Colonic mucosa (tissue), 4 donors: ENCODE measurements around the gene KLB. TPM values are rescaled to one million over a fixed set of nuclear protein-coding genes. Genes with fewer than 3 reads are reported as not detected.

Source experiments
- DNase-seq: peaks from one replicate; pipeline ENCODE4 v3.0.0-alpha.2; 2020
- H3K27ac ChIP-seq: fragments of 200-600 bp; one replicate; pipeline ENCODE4 v1.8.0; 2021
- H3K27me3 ChIP-seq: fragments of 200-600 bp; one replicate; pipeline ENCODE4 v1.8.0; 2021
- H3K36me3 ChIP-seq: fragments of 200-600 bp; one replicate; pipeline ENCODE4 v1.8.0; 2021
- H3K4me1 ChIP-seq: fragments of 200-600 bp; one replicate; pipeline ENCODE4 v1.8.0; 2021; ENCODE audit warnings: mild to moderate bottlenecking
- H3K4me3 ChIP-seq: fragments of 200-600 bp; one replicate; pipeline ENCODE4 v1.8.0; 2021
- H3K9ac ChIP-seq, 2 donors: one replicate each; pipeline ENCODE4 v1.7.0; 2013; ENCODE audit warnings: control low read depth in 2 of 2, low read depth in 2 of 2, low read length in 2 of 2
- H3K9me3 ChIP-seq: fragments of 200-600 bp; one replicate; pipeline ENCODE4 v1.8.0; 2021
- CTCF ChIP-seq: fragments of 200-600 bp; IDR thresholded peaks from one replicate; pipeline ENCODE4 v1.8.0; 2022; ENCODE audit warnings: antibody characterized with exemption, mild to moderate bottlenecking
- intact Hi-C: fragments of 100-400 bp; cut with DNase I; formaldehyde crosslinking; loops from one replicate; pipeline ENCODE4 v1.14.1; 2022
- total RNA-seq, 2 donors: library from RNA; stranded (reverse); fragmentation: NEBNext Ultra II Directional in 1 of 2; extraction: Animal tissue kit (Norgen Biotek cat#: 25700) in 1 of 2; gene quantifications; one replicate each; pipeline ENCODE4 v1.2.1, GENCODE V29; 2021
- donor health status: healthy.
- donor health status: DM: no; HTN: no; CAD: no.
- donor health status: DM: no; HTN: no; CAD: no.

Gene KLB
- total RNA-seq, 2 donors from 2014 or later = 0.40 to 0.64 TPM

- H3K9ac ChIP-seq = no peak overlapping the region
- no peak overlapping the region for H3K4me3 ChIP-seq
- H3K4me1 ChIP-seq = no peaks in the 10 kb centered on the region
- no peak for TF ChIP-seq CTCF
- intact Hi-C loops = no loop called here
- no peaks in the 10 kb centered on the region for H3K9me3 ChIP-seq
- H3K36me3 ChIP-seq = no peaks in the 10 kb centered on the region
- H3K27me3 ChIP-seq = no peaks in the 10 kb centered on the region
- H3K27ac ChIP-seq = no peak overlapping the region
- DNase-seq = no peak
These were observed 65.7 kb downstream of the KLB start for GRCh38 chr4:39472396-39472795.

- no peak for DNase-seq
- Histone ChIP-seq H3K4me3 (no peak overlapping the region), H3K9ac (no peak overlapping the region), H3K27ac (no peak overlapping the region), H3K36me3 (no peaks in the 10 kb centered on the region), H3K9me3 (no peaks in the 10 kb centered on the region), H3K27me3 (no peaks in the 10 kb centered on the region), H3K4me1 (no peaks in the 10 kb centered on the region)
- intact Hi-C loops = no loop called here
- TF ChIP-seq CTCF = no peak
These were observed 69.6 kb downstream of the KLB start for GRCh38 chr4:39476187-39476895.

GRCh38 chr4:39480251-39480650 is 73.5 kb downstream of the KLB start:
- Histone ChIP-seq H3K27me3 (no peaks in the 10 kb centered on the region), H3K9ac (no peak overlapping the region), H3K4me3 (no peak overlapping the region), H3K36me3 (no peaks in the 10 kb centered on the region), H3K4me1 (no peaks in the 10 kb centered on the region), H3K9me3 (no peaks in the 10 kb centered on the region), H3K27ac (no peak overlapping the region)
- TF ChIP-seq CTCF = no peak
- no peak for DNase-seq
- intact Hi-C loops = no loop called here

GRCh38 chr4:39480902-39481695 is 74.4 kb downstream of the KLB start:
- Histone ChIP-seq H3K4me3 (no peak overlapping the region), H3K36me3 (no peaks in the 10 kb centered on the region), H3K9ac (no peak overlapping the region), H3K27ac (no peak overlapping the region), H3K9me3 (no peaks in the 10 kb centered on the region), H3K27me3 (no peaks in the 10 kb centered on the region), H3K4me1 (no peaks in the 10 kb centered on the region)
- no peak for TF ChIP-seq CTCF
- DNase-seq = no peak
- intact Hi-C loops = no loop called here

- DNase-seq = no peak
- H3K4me1 ChIP-seq = no peaks in the 10 kb centered on the region
- no peak overlapping the region for H3K27ac ChIP-seq
- H3K9me3 ChIP-seq = no peaks in the 10 kb centered on the region
- H3K9ac ChIP-seq = no peak overlapping the region
- no peaks in the 10 kb centered on the region for H3K36me3 ChIP-seq
- intact Hi-C loops = no loop called here
- H3K27me3 ChIP-seq = no peaks in the 10 kb centered on the region
- TF ChIP-seq CTCF = no peak
- no peak overlapping the region for H3K4me3 ChIP-seq
These were observed 78.0 kb downstream of the KLB start for GRCh38 chr4:39484582-39485272.
